ENCODE results near the gene WWOX. TPM values are rescaled to one million over a fixed set of nuclear protein-coding genes. Genes with fewer than 3 reads are reported as not detected.

WWOX gene
- total RNA-seq, 1 donor from 2014 or later: 16.7 TPM

DNA sequence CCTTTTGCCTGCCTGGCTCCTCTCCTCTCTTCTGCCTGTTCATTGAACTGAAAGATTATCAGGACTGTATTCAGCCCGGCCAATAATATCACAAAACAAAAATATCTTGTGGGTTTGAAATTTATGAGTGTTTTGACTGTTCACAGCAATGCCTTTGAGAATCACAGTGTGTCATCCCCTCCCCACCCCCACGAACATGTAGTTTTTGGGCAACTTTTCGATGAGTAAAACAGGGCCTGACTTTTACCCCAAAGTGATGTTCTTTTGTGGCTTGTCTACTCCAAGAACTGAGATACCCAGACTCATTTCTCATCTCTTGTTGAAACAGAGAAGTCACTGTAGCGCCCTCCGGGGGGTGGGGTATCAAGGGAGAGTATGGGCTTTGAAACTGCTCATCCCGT lies 675.7 kb downstream of the WWOX start:
- Histone ChIP-seq H3K27me3 (ENCODE audit: control insufficient read depth in 3 of 3, insufficient read depth in 3 of 3, low read length in 3 of 3) (no peaks in the 10 kb centered on the region), H3K9ac (ENCODE audit: low read depth in 1 of 3, low read length in 3 of 3) (no peak overlapping the region), H3K4me3 (ENCODE audit: low read length in 3 of 3) (no peak overlapping the region), H3K27ac (ENCODE audit: low read depth, low read length) (no peak overlapping the region), H3K4me1 (ENCODE audit: control insufficient read depth in 3 of 3, insufficient read depth in 3 of 3, low read length in 3 of 3) (peaks cover 16 to 20% (median 17%) of the 10 kb centered on the region in 3 donors), H3K9me3 (ENCODE audit: control insufficient read depth in 3 of 3, low read length in 3 of 3) (no peaks in the 10 kb centered on the region), H3K36me3 (ENCODE audit: control insufficient read depth in 3 of 3, insufficient read depth in 3 of 3, low read length in 3 of 3) (no peaks in the 10 kb centered on the region)

DNA sequence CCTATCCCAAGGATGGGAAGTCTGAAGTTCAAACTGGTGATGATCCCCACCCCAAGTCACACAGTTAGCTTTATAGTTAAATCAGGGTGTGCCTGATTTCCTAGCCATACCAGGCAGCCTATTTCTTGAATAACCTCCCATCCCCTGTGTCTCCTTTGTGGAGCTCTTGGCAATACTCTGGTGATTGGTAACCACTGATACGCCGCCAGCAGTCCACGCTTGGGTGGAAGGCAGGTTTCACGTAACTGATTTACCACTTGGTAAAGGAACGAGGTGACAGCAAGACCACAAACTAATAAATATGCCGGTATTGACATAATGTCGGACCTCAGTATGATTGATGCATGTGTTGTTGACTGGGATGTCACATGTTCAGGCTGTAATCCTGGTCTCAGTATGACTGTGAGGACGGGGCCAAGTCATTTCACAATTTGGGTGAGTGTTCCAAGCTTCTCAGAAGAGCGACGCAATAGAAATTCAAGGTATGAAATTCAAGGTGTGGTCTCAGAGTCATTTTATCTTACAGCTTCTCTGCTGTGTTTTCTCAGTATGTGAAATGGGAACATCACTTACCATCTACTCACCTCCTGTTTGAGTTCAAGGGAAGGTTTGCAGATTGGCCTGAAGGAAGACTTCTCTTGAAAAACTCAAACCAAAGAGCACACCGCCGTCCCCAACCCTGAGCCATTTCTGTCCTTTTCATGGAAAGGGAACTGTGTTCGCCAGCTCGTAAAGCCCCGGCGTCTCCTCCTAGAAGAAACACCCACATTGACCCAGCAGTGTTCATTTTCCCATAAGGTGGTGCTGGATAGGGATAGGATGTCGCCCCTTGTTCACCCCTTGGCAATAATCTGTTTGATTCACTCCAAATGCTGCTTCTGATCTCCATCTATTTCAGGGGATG lies 678.9 kb downstream of the WWOX start:
- H3K4me3 ChIP-seq (ENCODE audit: low read length in 3 of 3): peak overlapping the region in 2 of 3 donors; percentile 23 to 40
- H3K9me3 ChIP-seq (ENCODE audit: control insufficient read depth in 3 of 3, low read length in 3 of 3): no peaks in the 10 kb centered on the region
- H3K36me3 ChIP-seq (ENCODE audit: control insufficient read depth in 3 of 3, insufficient read depth in 3 of 3, low read length in 3 of 3): no peaks in the 10 kb centered on the region
- H3K27me3 ChIP-seq (ENCODE audit: control insufficient read depth in 3 of 3, insufficient read depth in 3 of 3, low read length in 3 of 3): no peaks in the 10 kb centered on the region
- H3K27ac ChIP-seq (ENCODE audit: low read depth, low read length): peak overlapping the region; percentile 70
- no peak overlapping the region for H3K9ac ChIP-seq (ENCODE audit: low read depth in 1 of 3, low read length in 3 of 3)
- peaks cover 6 to 12% (median 8%) of the 10 kb centered on the region in 3 donors for H3K4me1 ChIP-seq (ENCODE audit: control insufficient read depth in 3 of 3, insufficient read depth in 3 of 3, low read length in 3 of 3)

DNA sequence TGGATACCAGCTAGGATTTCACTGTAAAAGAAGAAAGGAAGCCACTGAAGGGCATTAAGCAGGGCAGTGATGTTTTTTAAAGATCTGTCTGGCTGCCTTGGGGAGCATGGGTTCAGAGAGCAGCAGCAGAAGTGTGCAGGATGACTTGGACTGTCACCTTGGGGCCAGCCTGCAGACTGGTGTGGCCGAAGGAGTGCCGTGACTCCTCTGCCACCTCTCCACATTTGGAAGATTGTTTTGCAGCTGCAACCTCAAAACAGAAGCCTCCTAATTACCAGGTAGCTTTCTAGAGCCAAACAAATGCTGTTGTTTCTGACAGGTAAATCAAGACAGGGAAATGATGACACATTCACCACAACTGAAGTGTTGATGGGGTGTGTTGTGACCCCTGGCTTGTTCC lies 681.4 kb downstream of the WWOX start:
- no peaks in the 10 kb centered on the region for H3K36me3 ChIP-seq (ENCODE audit: control insufficient read depth in 3 of 3, insufficient read depth in 3 of 3, low read length in 3 of 3)
- no peak overlapping the region for H3K9ac ChIP-seq (ENCODE audit: low read depth in 1 of 3, low read length in 3 of 3)
- H3K4me3 ChIP-seq (ENCODE audit: low read length in 3 of 3): no peak overlapping the region
- no peaks in the 10 kb centered on the region for H3K9me3 ChIP-seq (ENCODE audit: control insufficient read depth in 3 of 3, low read length in 3 of 3)
- no peaks in the 10 kb centered on the region for H3K27me3 ChIP-seq (ENCODE audit: control insufficient read depth in 3 of 3, insufficient read depth in 3 of 3, low read length in 3 of 3)
- peaks cover 5 to 7% (median 6%) of the 10 kb centered on the region in 3 donors for H3K4me1 ChIP-seq (ENCODE audit: control insufficient read depth in 3 of 3, insufficient read depth in 3 of 3, low read length in 3 of 3)
- H3K27ac ChIP-seq (ENCODE audit: low read depth, low read length): no peak overlapping the region

DNA sequence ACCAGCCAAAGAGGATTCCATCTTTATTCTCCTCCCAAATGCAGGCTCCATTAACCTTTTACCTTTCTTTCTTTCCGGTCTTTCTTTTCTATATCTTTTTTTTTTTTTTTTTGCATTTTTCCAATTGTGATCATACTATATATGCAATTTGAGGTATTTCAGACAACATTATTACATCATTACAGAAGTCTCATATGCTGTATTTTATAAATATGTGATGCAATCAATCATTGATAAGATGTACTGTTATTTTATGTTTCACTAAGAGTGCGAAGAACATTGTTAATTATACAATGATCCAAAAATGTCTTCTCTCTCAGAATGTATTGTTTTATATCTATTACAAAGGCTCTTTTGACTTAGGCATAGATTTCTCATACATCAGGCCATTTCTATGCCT lies 683.1 kb downstream of the WWOX start:
- Histone ChIP-seq H3K9ac (ENCODE audit: low read depth in 1 of 3, low read length in 3 of 3) (no peak overlapping the region), H3K27me3 (ENCODE audit: control insufficient read depth in 3 of 3, insufficient read depth in 3 of 3, low read length in 3 of 3) (no peaks in the 10 kb centered on the region), H3K36me3 (ENCODE audit: control insufficient read depth in 3 of 3, insufficient read depth in 3 of 3, low read length in 3 of 3) (no peaks in the 10 kb centered on the region), H3K9me3 (ENCODE audit: control insufficient read depth in 3 of 3, low read length in 3 of 3) (no peaks in the 10 kb centered on the region), H3K27ac (ENCODE audit: low read depth, low read length) (no peak overlapping the region), H3K4me3 (ENCODE audit: low read length in 3 of 3) (no peak overlapping the region), H3K4me1 (ENCODE audit: control insufficient read depth in 3 of 3, insufficient read depth in 3 of 3, low read length in 3 of 3) (peaks cover 5 to 7% (median 6%) of the 10 kb centered on the region in 3 donors)

DNA sequence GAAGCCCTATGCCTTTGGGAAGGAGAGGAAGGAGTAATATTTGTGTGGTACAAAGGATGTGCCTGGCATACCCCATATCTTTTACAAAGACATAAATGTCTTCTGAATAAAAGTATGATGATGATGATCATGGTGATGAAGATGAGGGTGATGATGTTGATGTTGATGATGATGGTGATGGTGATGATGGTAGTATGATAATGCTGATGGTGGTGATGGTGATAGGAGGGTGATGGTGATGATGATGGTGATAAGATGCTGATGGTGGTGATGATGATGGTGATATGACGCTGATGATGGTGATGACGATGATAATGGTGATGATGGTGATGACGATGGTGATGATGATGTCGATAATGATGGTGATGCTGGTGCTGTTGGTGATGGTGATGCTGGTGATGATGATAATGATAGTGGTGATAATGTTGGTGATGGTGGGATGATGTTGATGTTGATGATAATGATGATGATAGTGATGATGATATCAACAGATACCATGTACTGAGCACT lies 684.2 kb downstream of the WWOX start:
- H3K36me3 ChIP-seq (ENCODE audit: control insufficient read depth in 3 of 3, insufficient read depth in 3 of 3, low read length in 3 of 3): no peaks in the 10 kb centered on the region
- H3K9ac ChIP-seq (ENCODE audit: low read depth in 1 of 3, low read length in 3 of 3): no peak overlapping the region
- no peak overlapping the region for H3K27ac ChIP-seq (ENCODE audit: low read depth, low read length)
- no peaks in the 10 kb centered on the region for H3K9me3 ChIP-seq (ENCODE audit: control insufficient read depth in 3 of 3, low read length in 3 of 3)
- no peaks in the 10 kb centered on the region for H3K27me3 ChIP-seq (ENCODE audit: control insufficient read depth in 3 of 3, insufficient read depth in 3 of 3, low read length in 3 of 3)
- H3K4me3 ChIP-seq (ENCODE audit: low read length in 3 of 3): no peak overlapping the region
- H3K4me1 ChIP-seq (ENCODE audit: control insufficient read depth in 3 of 3, insufficient read depth in 3 of 3, low read length in 3 of 3): peaks cover 0 to 2% (median 1%) of the 10 kb centered on the region in 3 donors

DNA sequence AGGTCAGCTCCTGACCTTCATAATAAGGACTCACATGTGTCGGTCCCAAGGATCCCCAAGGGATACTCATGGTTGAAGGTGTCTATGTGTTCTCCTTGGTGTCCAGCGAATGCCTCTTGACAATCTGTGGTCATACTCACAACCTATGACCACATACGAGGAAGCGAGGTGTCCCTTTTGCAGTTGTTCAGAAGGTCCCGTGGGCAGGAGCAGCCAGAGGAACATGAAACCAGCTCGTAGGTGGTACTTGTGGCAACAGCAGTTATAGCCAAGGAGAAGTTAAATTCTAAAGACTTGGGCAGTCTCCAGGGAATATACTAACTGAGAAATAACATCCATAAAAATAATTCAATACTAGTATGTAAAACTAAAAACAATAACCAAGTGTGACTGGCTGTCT lies 685.3 kb downstream of the WWOX start:
- no peak overlapping the region for H3K9ac ChIP-seq (ENCODE audit: low read depth in 1 of 3, low read length in 3 of 3)
- no peaks in the 10 kb centered on the region for H3K36me3 ChIP-seq (ENCODE audit: control insufficient read depth in 3 of 3, insufficient read depth in 3 of 3, low read length in 3 of 3)
- H3K4me3 ChIP-seq (ENCODE audit: low read length in 3 of 3): no peak overlapping the region
- no peaks in the 10 kb centered on the region for H3K27me3 ChIP-seq (ENCODE audit: control insufficient read depth in 3 of 3, insufficient read depth in 3 of 3, low read length in 3 of 3)
- H3K9me3 ChIP-seq (ENCODE audit: control insufficient read depth in 3 of 3, low read length in 3 of 3): no peaks in the 10 kb centered on the region
- H3K27ac ChIP-seq (ENCODE audit: low read depth, low read length): no peak overlapping the region
- no peaks in the 10 kb centered on the region for H3K4me1 ChIP-seq (ENCODE audit: control insufficient read depth in 3 of 3, insufficient read depth in 3 of 3, low read length in 3 of 3)

DNA sequence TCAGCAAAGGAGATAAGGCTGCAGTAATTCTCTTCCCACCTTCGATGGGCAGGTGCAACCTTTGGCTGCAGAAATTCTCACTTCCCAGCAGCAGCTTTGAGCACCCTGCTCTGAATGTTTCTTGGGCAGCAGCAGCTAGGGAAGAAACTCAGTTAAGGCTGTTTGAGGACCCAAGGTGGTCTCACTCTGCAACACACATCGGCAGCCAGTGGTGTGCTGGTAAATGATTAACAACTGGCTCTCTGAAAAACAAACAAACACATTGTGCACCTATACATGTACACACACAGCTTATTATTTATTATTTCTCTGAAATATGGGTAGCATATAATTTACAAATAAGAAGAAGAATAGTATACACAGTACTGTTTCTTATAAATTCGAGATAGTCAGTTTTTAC lies 685.8 kb downstream of the WWOX start:
- H3K9me3 ChIP-seq (ENCODE audit: control insufficient read depth in 3 of 3, low read length in 3 of 3): no peaks in the 10 kb centered on the region
- H3K4me1 ChIP-seq (ENCODE audit: control insufficient read depth in 3 of 3, insufficient read depth in 3 of 3, low read length in 3 of 3): no peaks in the 10 kb centered on the region
- no peaks in the 10 kb centered on the region for H3K36me3 ChIP-seq (ENCODE audit: control insufficient read depth in 3 of 3, insufficient read depth in 3 of 3, low read length in 3 of 3)
- H3K9ac ChIP-seq (ENCODE audit: low read depth in 1 of 3, low read length in 3 of 3): no peak overlapping the region
- no peaks in the 10 kb centered on the region for H3K27me3 ChIP-seq (ENCODE audit: control insufficient read depth in 3 of 3, insufficient read depth in 3 of 3, low read length in 3 of 3)
- no peak overlapping the region for H3K4me3 ChIP-seq (ENCODE audit: low read length in 3 of 3)
- H3K27ac ChIP-seq (ENCODE audit: low read depth, low read length): no peak overlapping the region

DNA sequence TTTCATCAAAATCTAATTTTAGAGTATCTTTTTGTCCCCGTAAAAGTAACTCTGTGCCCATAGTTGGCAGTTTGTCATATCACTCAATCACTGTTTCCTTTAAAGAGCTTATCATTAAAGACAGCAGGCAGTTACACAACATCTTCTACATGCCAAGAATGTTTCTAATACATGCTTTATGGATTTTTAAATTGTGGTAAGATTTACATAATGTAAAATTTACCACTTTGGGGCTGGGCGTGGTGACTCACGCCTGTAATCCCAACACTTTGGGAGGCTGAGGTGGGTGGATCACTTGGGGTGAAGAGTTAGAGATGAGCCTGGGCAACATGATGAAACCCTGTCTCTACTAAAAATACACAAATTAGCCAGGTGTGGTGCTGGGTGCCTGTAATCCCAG lies 687.2 kb downstream of the WWOX start:
- Histone ChIP-seq H3K9me3 (ENCODE audit: control insufficient read depth in 3 of 3, low read length in 3 of 3) (no peaks in the 10 kb centered on the region), H3K9ac (ENCODE audit: low read depth in 1 of 3, low read length in 3 of 3) (no peak overlapping the region), H3K27ac (ENCODE audit: low read depth, low read length) (no peak overlapping the region), H3K4me1 (ENCODE audit: control insufficient read depth in 3 of 3, insufficient read depth in 3 of 3, low read length in 3 of 3) (no peaks in the 10 kb centered on the region), H3K4me3 (ENCODE audit: low read length in 3 of 3) (no peak overlapping the region), H3K27me3 (ENCODE audit: control insufficient read depth in 3 of 3, insufficient read depth in 3 of 3, low read length in 3 of 3) (no peaks in the 10 kb centered on the region), H3K36me3 (ENCODE audit: control insufficient read depth in 3 of 3, insufficient read depth in 3 of 3, low read length in 3 of 3) (no peaks in the 10 kb centered on the region)

DNA sequence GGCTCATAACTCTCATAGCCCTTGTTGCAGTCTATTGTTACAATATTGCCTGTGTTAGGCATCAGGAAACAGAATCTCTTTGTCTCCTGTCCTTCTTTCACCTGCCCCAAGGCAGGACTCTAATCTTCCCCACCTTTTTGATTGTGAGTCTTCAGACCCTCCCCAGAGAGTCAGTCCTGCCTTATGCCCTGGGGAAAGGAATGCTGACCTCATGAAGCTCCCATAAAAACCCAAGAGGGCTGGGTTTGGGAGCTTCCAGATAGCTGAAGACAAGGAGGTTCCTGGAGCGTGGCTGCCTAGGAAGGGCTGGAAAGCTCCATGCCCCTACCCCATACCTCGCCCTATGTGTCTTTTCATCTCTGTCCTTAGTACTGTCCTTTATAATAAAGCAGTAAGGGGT lies 688.8 kb downstream of the WWOX start:
- Histone ChIP-seq H3K27me3 (ENCODE audit: control insufficient read depth in 3 of 3, insufficient read depth in 3 of 3, low read length in 3 of 3) (no peaks in the 10 kb centered on the region), H3K9ac (ENCODE audit: low read depth in 1 of 3, low read length in 3 of 3) (no peak overlapping the region), H3K4me3 (ENCODE audit: low read length in 3 of 3) (no peak overlapping the region), H3K27ac (ENCODE audit: low read depth, low read length) (no peak overlapping the region), H3K36me3 (ENCODE audit: control insufficient read depth in 3 of 3, insufficient read depth in 3 of 3, low read length in 3 of 3) (no peaks in the 10 kb centered on the region), H3K9me3 (ENCODE audit: control insufficient read depth in 3 of 3, low read length in 3 of 3) (no peaks in the 10 kb centered on the region), H3K4me1 (ENCODE audit: control insufficient read depth in 3 of 3, insufficient read depth in 3 of 3, low read length in 3 of 3) (no peaks in the 10 kb centered on the region)

DNA sequence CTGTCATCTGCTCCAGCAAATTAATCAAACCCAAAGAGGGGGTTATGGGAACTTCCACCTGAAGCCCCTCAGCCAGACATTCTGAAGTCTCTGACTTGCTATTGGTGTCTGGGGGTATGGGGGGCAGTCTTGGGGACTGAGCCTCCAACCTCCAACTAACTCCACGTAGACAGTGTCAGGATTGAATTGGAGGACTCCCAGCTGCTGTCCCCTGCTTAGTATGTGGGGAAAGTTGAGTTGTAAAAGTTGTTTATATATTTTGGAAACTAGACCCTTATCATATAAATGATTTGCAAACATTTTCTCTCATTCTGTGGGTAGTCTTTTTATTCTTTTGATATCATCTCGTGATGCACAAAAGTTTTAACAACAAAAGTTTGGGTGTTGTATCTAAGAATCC lies 689.2 kb downstream of the WWOX start:
- H3K9me3 ChIP-seq (ENCODE audit: control insufficient read depth in 3 of 3, low read length in 3 of 3): no peaks in the 10 kb centered on the region
- H3K27ac ChIP-seq (ENCODE audit: low read depth, low read length): no peak overlapping the region
- no peaks in the 10 kb centered on the region for H3K4me1 ChIP-seq (ENCODE audit: control insufficient read depth in 3 of 3, insufficient read depth in 3 of 3, low read length in 3 of 3)
- H3K9ac ChIP-seq (ENCODE audit: low read depth in 1 of 3, low read length in 3 of 3): no peak overlapping the region
- no peak overlapping the region for H3K4me3 ChIP-seq (ENCODE audit: low read length in 3 of 3)
- H3K27me3 ChIP-seq (ENCODE audit: control insufficient read depth in 3 of 3, insufficient read depth in 3 of 3, low read length in 3 of 3): no peaks in the 10 kb centered on the region
- H3K36me3 ChIP-seq (ENCODE audit: control insufficient read depth in 3 of 3, insufficient read depth in 3 of 3, low read length in 3 of 3): no peaks in the 10 kb centered on the region
